ENCODE measurements around the gene GJB1.

GJB1 gene

GRCh38 chrX:71191248-71191647 lies 31.8 kb upstream of the GJB1 start:
- no peak for DNase-seq (ENCODE audit: low read depth)
- TF ChIP-seq CTCF (conservative IDR thresholded peaks at IDR 0.05; ENCODE audit: low read depth, low read length) = no peak

GRCh38 chrX:71195964-71196649 lies 26.9 kb upstream of the GJB1 start:
- H3K4me3 ChIP-seq (ENCODE audit: low read depth, low read length) = no peak overlapping the region
- no peak for TF ChIP-seq CTCF (conservative IDR thresholded peaks at IDR 0.05; ENCODE audit: low read depth, low read length)
- no peak for DNase-seq (ENCODE audit: low read depth)

More at GRCh38 chrX:71191248-71191647, 31.8 kb upstream of the GJB1 start:
- no peak overlapping the region for H3K4me3 ChIP-seq (ENCODE audit: low read depth, low read length)

GRCh38 chrX:71198066-71198465 lies 25.0 kb upstream of the GJB1 start:
- no peak for TF ChIP-seq CTCF (conservative IDR thresholded peaks at IDR 0.05; ENCODE audit: low read depth, low read length)
- no peak for DNase-seq (ENCODE audit: low read depth)
- no peak overlapping the region for H3K4me3 ChIP-seq (ENCODE audit: low read depth, low read length)

GRCh38 chrX:71199252-71200008 lies 23.6 kb upstream of the GJB1 start:
- TF ChIP-seq CTCF (conservative IDR thresholded peaks at IDR 0.05; ENCODE audit: low read depth, low read length) = no peak
- H3K4me3 ChIP-seq (ENCODE audit: low read depth, low read length) = no peak overlapping the region
- no peak for DNase-seq (ENCODE audit: low read depth)

- no peak for DNase-seq (ENCODE audit: low read depth)
- H3K4me3 ChIP-seq (ENCODE audit: low read depth, low read length) = no peak overlapping the region
- TF ChIP-seq CTCF (conservative IDR thresholded peaks at IDR 0.05; ENCODE audit: low read depth, low read length) = no peak
Observed at GRCh38 chrX:71210816-71211215, 12.2 kb upstream of the GJB1 start.

- TF ChIP-seq CTCF (conservative IDR thresholded peaks at IDR 0.05; ENCODE audit: low read depth, low read length) = no peak
- no peak for DNase-seq (ENCODE audit: low read depth)
- no peak overlapping the region for H3K4me3 ChIP-seq (ENCODE audit: low read depth, low read length)
Observed at GRCh38 chrX:71212536-71212935, 10.5 kb upstream of the GJB1 start.

Data from choroid plexus epithelial cell (primary cell).